HepG2 (cell line): Measurements from ENCODE around the gene SMAD6. TPM values are rescaled to one million over a fixed set of nuclear protein-coding genes. Genes with fewer than 3 reads are reported as not detected.

ENCODE experiments used
- ATAC-seq: fragments of 200-7000 bp; cut with Tn5 transposase; 3 replicates; pipeline ENCODE4 v1.9.1; 2020; ENCODE audit warnings: mild to moderate bottlenecking, moderate library complexity
- BruUV-seq: library from RNA; stranded (reverse); fragments of 400-500 nt; replicated peaks from 2 replicates; lab custom pipeline; 2021; lab: Mats Ljungman, UMichigan
- CTCF ChIA-PET: fragments of 300-600 bp; formaldehyde crosslinking; extraction: SDS; loops from one replicate; lab custom pipeline; 2021; ENCODE audit warnings: low total read pairs, inconsistent platforms, low intra/inter-chr PET ratio; lab: Yijun Ruan, JAX
- POLR2A ChIA-PET: fragments of 350-600 bp; sonication (Branson Sonifier 250); formaldehyde crosslinking; loops from one replicate; lab custom pipeline; 2020; ENCODE audit warnings: antibody characterized with exemption, inconsistent platforms; lab: Yijun Ruan, JAX
- DNase-seq: peaks from one replicate; pipeline ENCODE4 v3.0.0-alpha.2; 2015; ENCODE audit warnings: low spot score
- FAIRE-seq: peaks from 3 replicates; lab custom pipeline; 2011; peaks lifted over from hg19 to GRCh38; lab: Jason Lieb, UNC
- H2AFZ ChIP-seq: one replicate; pipeline ENCODE4 v1.6.1; 2011; ENCODE audit warnings: low read length, inconsistent platforms
- H3K27ac ChIP-seq: fragments of 300-600 bp; 3 replicates; pipeline ENCODE4 v1.8.0; 2011; ENCODE audit warnings: mixed run types, mild to moderate bottlenecking, mixed read lengths, low read length, inconsistent platforms; ENCODE audit not compliant: insufficient read depth; ENCODE audit errors: extremely low read length
- H3K27me3 ChIP-seq, 2 experiments: fragments of 200-600 bp in 1 of 2; 2 replicates in 1 of 2; 3 replicates in 1 of 2; pipeline versions ENCODE4 v1.6.0 to v1.8.0; 2011; ENCODE audit warnings: low read length in 2 of 2, mild to moderate bottlenecking in 2 of 2, moderate library complexity in 2 of 2, inconsistent platforms in 1 of 2; ENCODE audit not compliant: insufficient read depth in 2 of 2, control insufficient read depth in 1 of 2
- H3K36me3 ChIP-seq, 2 experiments: fragments of 200-600 bp in 1 of 2; replicated peaks in 1 of 2; 2 replicates in 1 of 2; 3 replicates in 1 of 2; pipeline versions ENCODE4 v1.5.1 to v1.8.0; 2011; ENCODE audit warnings: low read length in 2 of 2, inconsistent platforms in 1 of 2; ENCODE audit not compliant: insufficient read depth in 2 of 2, control insufficient read depth in 1 of 2
- H3K4me1 ChIP-seq: 2 replicates; pipeline ENCODE4 v1.5.1; 2012; ENCODE audit warnings: low read length, inconsistent platforms; ENCODE audit not compliant: insufficient read depth
- H3K4me2 ChIP-seq: 2 replicates; pipeline ENCODE4 v1.6.0; 2011; ENCODE audit warnings: low read depth, low read length, inconsistent platforms
- H3K4me3 ChIP-seq, 3 experiments: fragments of 200-600 bp in 1 of 3; sonication (generic), shearing (Covaris generic) in 1 of 3; replicated peaks in 1 of 3; 2 replicates each; pipeline ENCODE4 v1.5.1; 2011 to 2016; ENCODE audit warnings: low read length in 3 of 3, inconsistent platforms in 2 of 3, low read depth in 2 of 3, mild to moderate bottlenecking in 2 of 3, control low read depth in 1 of 3, mixed read lengths in 1 of 3; ENCODE audit not compliant: insufficient read depth in 1 of 3
- H3K79me2 ChIP-seq: one replicate; pipeline ENCODE4 v1.6.1; 2011; ENCODE audit warnings: low read length, inconsistent platforms; ENCODE audit not compliant: insufficient read depth
- H3K9ac ChIP-seq: 2 replicates; pipeline ENCODE4 v1.6.0; 2011; ENCODE audit warnings: mild to moderate bottlenecking, low read depth, low read length, inconsistent platforms; ENCODE audit not compliant: insufficient read depth
- H3K9me3 ChIP-seq: 2 replicates; pipeline ENCODE4 v1.5.1; 2012; ENCODE audit warnings: mild to moderate bottlenecking, low read length
- H4K20me1 ChIP-seq: 2 replicates; pipeline ENCODE4 v1.6.0; 2011; ENCODE audit warnings: inconsistent platforms, mild to moderate bottlenecking, low read length, moderate library complexity; ENCODE audit not compliant: insufficient read depth
- AHDC1 ChIP-seq: sonication (generic); formaldehyde crosslinking; IDR thresholded peaks from 2 replicates; pipeline ENCODE4 v1.5.1; 2020; ENCODE audit warnings: mild to moderate bottlenecking, missing genetic modification reagents, borderline replicate concordance
- ZMYM3 ChIP-seq: sonication (generic); formaldehyde crosslinking; IDR thresholded peaks from 2 replicates; pipeline ENCODE4 v1.5.1; 2020; ENCODE audit warnings: mild to moderate bottlenecking, missing genetic modification reagents
- ZNF629 ChIP-seq: sonication (generic); formaldehyde crosslinking; conservative IDR thresholded peaks from 2 replicates; pipeline ENCODE4 v1.5.0; 2020; ENCODE audit warnings: missing genetic modification reagents
- ZNF768 ChIP-seq: sonication (generic); formaldehyde crosslinking; IDR thresholded peaks from 2 replicates; pipeline ENCODE4 v1.4.0; 2020; ENCODE audit warnings: missing genetic modification reagents
- WGBS: methylation state at CpG from one replicate; pipeline ENCODE4 v1.1.6; 2017; ENCODE audit warnings: low lambda C conversion rate; 5-methylcytosine and 5-hydroxymethylcytosine counted together
- in situ Hi-C: cut with HindIII; loops from 2 replicates; pipeline ENCODE4 v1.10.0; 2017; ENCODE audit warnings: low pct_unique_long_range_greater_than_20kb; ENCODE audit not compliant: extremely low pct_ligation_motif_present
- intact Hi-C: fragments of 100-400 bp; cut with micrococcal nuclease; formaldehyde crosslinking; loops from one replicate; pipeline ENCODE4 v1.10.0; 2022; ENCODE audit not compliant: unreplicated experiment
- polyA plus RNA-seq, 8 experiments: library from polyadenylated mRNA; depleted of rRNA in 3 of 8; stranded (reverse) in 7 of 8; unstranded in 1 of 8; fragments of >200 nt; fragmentation: Illumina TruSeq in 4 of 8; extraction: Trizol in 4 of 8; gene quantifications; 2 replicates each; pipeline versions ENCODE4 v1.2.1 to v1.2.3, GENCODE V29; 2011 to 2016; ENCODE audit warnings: low read depth in 4 of 8, missing spikeins in 1 of 8, mixed read lengths in 1 of 8; ENCODE audit not compliant: insufficient read depth in 1 of 8
- total RNA-seq, 5 experiments: library from RNA; depleted of rRNA; stranded (reverse); fragments of >200 nt; fragmentation: Illumina TruSeq; extraction: Trizol; gene quantifications; 2 replicates each; pipeline ENCODE4 v1.2.3, GENCODE V29; 2016; ENCODE audit warnings: low read depth in 1 of 5
- TF ChIP-seq, protein P1 (sequence below): sonication (generic); formaldehyde crosslinking; IDR thresholded peaks from 2 replicates; pipeline ENCODE4 v1.5.1; 2020; ENCODE audit warnings: mild to moderate bottlenecking, missing genetic modification reagents, moderate library complexity

The SMAD6 gene
- total and polyA plus RNA-seq, 2 of the 13 experiments (the other 11 are each of a cell fraction or from before 2014, with no cell fraction given) = 3.3 to 4.4 TPM

- intact Hi-C loops = no loop called here
- 79% methylated on average over 6 of the region's 9 CpGs for WGBS
- CTCF ChIA-PET = no interaction called here
- BruUV-seq = no TSS peak
- TF ChIP-seq AHDC1 (CRISPR knock-in tag) = no peak
- TF ChIP-seq, protein P1, sequence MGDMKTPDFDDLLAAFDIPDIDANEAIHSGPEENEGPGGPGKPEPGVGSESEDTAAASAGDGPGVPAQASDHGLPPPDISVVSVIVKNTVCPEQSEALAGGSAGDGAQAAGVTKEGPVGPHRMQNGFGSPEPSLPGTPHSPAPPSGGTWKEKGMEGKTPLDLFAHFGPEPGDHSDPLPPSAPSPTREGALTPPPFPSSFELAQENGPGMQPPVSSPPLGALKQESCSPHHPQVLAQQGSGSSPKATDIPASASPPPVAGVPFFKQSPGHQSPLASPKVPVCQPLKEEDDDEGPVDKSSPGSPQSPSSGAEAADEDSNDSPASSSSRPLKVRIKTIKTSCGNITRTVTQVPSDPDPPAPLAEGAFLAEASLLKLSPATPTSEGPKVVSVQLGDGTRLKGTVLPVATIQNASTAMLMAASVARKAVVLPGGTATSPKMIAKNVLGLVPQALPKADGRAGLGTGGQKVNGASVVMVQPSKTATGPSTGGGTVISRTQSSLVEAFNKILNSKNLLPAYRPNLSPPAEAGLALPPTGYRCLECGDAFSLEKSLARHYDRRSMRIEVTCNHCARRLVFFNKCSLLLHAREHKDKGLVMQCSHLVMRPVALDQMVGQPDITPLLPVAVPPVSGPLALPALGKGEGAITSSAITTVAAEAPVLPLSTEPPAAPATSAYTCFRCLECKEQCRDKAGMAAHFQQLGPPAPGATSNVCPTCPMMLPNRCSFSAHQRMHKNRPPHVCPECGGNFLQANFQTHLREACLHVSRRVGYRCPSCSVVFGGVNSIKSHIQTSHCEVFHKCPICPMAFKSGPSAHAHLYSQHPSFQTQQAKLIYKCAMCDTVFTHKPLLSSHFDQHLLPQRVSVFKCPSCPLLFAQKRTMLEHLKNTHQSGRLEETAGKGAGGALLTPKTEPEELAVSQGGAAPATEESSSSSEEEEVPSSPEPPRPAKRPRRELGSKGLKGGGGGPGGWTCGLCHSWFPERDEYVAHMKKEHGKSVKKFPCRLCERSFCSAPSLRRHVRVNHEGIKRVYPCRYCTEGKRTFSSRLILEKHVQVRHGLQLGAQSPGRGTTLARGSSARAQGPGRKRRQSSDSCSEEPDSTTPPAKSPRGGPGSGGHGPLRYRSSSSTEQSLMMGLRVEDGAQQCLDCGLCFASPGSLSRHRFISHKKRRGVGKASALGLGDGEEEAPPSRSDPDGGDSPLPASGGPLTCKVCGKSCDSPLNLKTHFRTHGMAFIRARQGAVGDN (CRISPR knock-in tag) = peak; percentile 36; the same call in 1 of the 2 replicates
- TF ChIP-seq ZNF629 (CRISPR knock-in tag) = peak; percentile 38; the same call in 1 of the 2 replicates
- TF ChIP-seq ZMYM3 (CRISPR knock-in tag) = peak; percentile 46; the same call in 1 of the 2 replicates
- peak; percentile 91 for TF ChIP-seq ZNF768 (CRISPR knock-in tag)
- H3K79me2 ChIP-seq = no peaks in the 10 kb centered on the region
- ATAC-seq = no peak
- H3K4me3 ChIP-seq = no peak overlapping the region
- no peaks in the 10 kb centered on the region for H3K36me3 ChIP-seq
- in situ Hi-C loops = no loop called here
- no peaks in the 10 kb centered on the region for H4K20me1 ChIP-seq
- no peak for DNase-seq
- H3K4me2 ChIP-seq = no peak overlapping the region; the same call in 1 of the 2 replicates
- no peaks in the 10 kb centered on the region for H3K27me3 ChIP-seq
- H3K9me3 ChIP-seq = no peaks in the 10 kb centered on the region
- no peak overlapping the region for H3K27ac ChIP-seq
- no peak overlapping the region for H2AFZ ChIP-seq
- H3K9ac ChIP-seq = no peak overlapping the region
- no peak for FAIRE-seq
- H3K4me1 ChIP-seq = peaks cover 69% of the 10 kb centered on the region
- POLR2A ChIA-PET = no interaction called here
Observed at GRCh38 chr15:66745530-66746230, 43.6 kb downstream of the SMAD6 start.
